ENCODE results near the gene ZCWPW1.

DNA sequence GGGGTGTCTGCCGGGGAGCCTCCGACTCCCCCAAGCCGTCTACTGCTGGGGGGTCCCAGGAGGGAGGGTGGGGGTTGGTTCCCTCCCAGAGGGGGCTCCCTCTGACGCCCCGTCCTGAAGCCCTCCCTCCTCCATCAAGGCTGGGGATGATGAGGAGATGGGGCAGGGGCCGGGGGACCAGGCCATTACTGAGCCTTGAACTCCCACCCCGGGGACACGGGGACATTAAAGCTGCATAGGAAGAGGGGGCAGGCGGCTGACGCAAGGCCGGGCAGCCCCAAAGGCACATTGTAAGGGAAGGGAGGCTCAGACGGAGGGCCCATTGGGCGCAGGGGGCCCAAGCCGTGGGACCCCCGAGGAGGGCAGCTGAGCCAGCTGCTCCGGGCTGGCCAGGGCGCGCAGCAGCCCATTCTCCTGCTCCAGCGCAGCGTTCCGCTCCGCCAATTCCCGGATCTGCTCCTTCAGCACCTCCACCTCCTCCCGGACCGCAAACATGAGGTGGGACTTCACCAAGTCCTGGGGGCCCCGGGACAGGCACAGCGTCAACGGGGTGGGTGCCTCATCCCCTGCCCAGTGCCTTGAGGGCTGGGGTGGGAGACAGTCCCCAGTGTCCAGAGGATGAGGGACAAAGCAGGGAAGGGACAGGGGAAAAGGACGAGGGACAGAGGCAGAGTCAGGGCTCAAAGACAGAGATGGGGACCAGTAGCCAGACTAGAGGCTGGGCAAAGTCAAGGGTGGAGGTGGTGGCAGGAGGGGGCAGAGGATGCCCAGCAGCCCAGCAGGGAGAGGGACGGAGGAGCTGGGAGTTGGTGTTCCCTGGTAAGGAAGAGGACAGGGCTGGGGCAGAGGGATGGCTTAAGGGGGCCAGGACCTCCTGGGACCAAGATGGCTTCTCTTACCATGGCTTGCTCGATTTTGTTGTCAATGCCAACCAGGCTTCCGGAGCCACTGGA, 38.4 kb upstream of the ZCWPW1 start:
- TF ChIP-seq EZH2phosphoT487 (conservative IDR thresholded peaks at IDR 0.05; ENCODE audit: low read length), result no peak
- TF ChIP-seq, protein P1, sequence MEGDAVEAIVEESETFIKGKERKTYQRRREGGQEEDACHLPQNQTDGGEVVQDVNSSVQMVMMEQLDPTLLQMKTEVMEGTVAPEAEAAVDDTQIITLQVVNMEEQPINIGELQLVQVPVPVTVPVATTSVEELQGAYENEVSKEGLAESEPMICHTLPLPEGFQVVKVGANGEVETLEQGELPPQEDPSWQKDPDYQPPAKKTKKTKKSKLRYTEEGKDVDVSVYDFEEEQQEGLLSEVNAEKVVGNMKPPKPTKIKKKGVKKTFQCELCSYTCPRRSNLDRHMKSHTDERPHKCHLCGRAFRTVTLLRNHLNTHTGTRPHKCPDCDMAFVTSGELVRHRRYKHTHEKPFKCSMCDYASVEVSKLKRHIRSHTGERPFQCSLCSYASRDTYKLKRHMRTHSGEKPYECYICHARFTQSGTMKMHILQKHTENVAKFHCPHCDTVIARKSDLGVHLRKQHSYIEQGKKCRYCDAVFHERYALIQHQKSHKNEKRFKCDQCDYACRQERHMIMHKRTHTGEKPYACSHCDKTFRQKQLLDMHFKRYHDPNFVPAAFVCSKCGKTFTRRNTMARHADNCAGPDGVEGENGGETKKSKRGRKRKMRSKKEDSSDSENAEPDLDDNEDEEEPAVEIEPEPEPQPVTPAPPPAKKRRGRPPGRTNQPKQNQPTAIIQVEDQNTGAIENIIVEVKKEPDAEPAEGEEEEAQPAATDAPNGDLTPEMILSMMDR (IDR thresholded peaks at IDR 0.05; ENCODE audit: insufficient read depth, low read length, poor library complexity, severe bottlenecking), result no peak
